Smooth muscle cell (in vitro differentiated cells): ENCODE results near the gene VSNL1. TPM values are rescaled to one million over a fixed set of nuclear protein-coding genes. Genes with fewer than 3 reads are reported as not detected.

Experiments
- DNase-seq: peaks from one replicate; lab custom pipeline; 2025; ENCODE audit not compliant: unreplicated experiment; lab: John Stamatoyannopoulos, UW
- H2AFZ ChIP-seq: fragments of 200-600 bp; sonication (generic); 2 replicates; pipeline ENCODE4 v1.6.0; 2016; ENCODE audit warnings: antibody characterized with exemption, low read depth, mild to moderate bottlenecking
- H3F3A ChIP-seq: fragments of 200-600 bp; sonication (generic); 2 replicates; pipeline ENCODE4 v1.6.0; 2017; ENCODE audit warnings: antibody characterized with exemption, low read depth
- H3K27ac ChIP-seq: fragments of 200-600 bp; sonication (generic); 2 replicates; pipeline ENCODE4 v1.5.1; 2016; ENCODE audit warnings: low read depth, mild to moderate bottlenecking
- H3K27me3 ChIP-seq: fragments of 200-600 bp; sonication (generic); 2 replicates; pipeline ENCODE4 v1.6.1; 2016; ENCODE audit warnings: low read depth, mild to moderate bottlenecking
- H3K36me3 ChIP-seq: fragments of 200-600 bp; sonication (generic); 2 replicates; pipeline ENCODE4 v1.5.1; 2016; ENCODE audit warnings: low read depth
- H3K4me1 ChIP-seq: fragments of 200-600 bp; sonication (generic); 2 replicates; pipeline ENCODE4 v1.5.1; 2016; ENCODE audit warnings: low read depth
- H3K4me2 ChIP-seq: fragments of 200-600 bp; sonication (generic); 2 replicates; pipeline ENCODE4 v1.6.0; 2016; ENCODE audit warnings: mild to moderate bottlenecking
- H3K4me3 ChIP-seq: fragments of 200-600 bp; sonication (generic); 2 replicates; pipeline ENCODE4 v1.5.1; 2016; ENCODE audit warnings: mild to moderate bottlenecking
- H3K79me2 ChIP-seq: fragments of 200-600 bp; sonication (generic); 2 replicates; pipeline ENCODE4 v1.6.0; 2016; ENCODE audit warnings: low read depth, mild to moderate bottlenecking
- H3K9ac ChIP-seq: fragments of 200-600 bp; sonication (generic); 2 replicates; pipeline ENCODE4 v1.6.0; 2016; ENCODE audit warnings: low read depth
- H3K9me3 ChIP-seq: fragments of 200-600 bp; sonication (generic); replicated peaks from 2 replicates; pipeline ENCODE4 v1.5.1; 2016; ENCODE audit warnings: low read depth
- H4K20me1 ChIP-seq: fragments of 200-600 bp; sonication (generic); 2 replicates; pipeline ENCODE4 v1.6.0; 2016; ENCODE audit warnings: low read depth
- WGBS: methylation state at CpG from one replicate; pipeline ENCODE4 v1.1.7; 2016; ENCODE audit warnings: low lambda C conversion rate; 5-methylcytosine and 5-hydroxymethylcytosine counted together
- polyA plus RNA-seq: library from polyadenylated mRNA; unstranded; fragments of >200 nt; fragmentation: Nextera tagmentation; extraction: Ambion mirVana; gene quantifications from 2 replicates; pipeline ENCODE4 v1.2.1, GENCODE V29; 2016
- total RNA-seq: library from RNA; depleted of rRNA; stranded (reverse); fragments of >200 nt; gene quantifications from 2 replicates; pipeline ENCODE4 v1.2.3, GENCODE V29; 2014
- TF ChIP-seq, protein P1 (sequence below): fragments of 200-600 bp; sonication (generic); IDR thresholded peaks from 2 replicates; pipeline ENCODE4 v1.5.1; 2017; ENCODE audit warnings: borderline replicate concordance, mild to moderate bottlenecking, antibody characterized with exemption; ENCODE audit not compliant: insufficient read depth, poor library complexity, severe bottlenecking

The VSNL1 gene
- total and polyA plus RNA-seq, 2 experiments from 2014 or later, result 2.8 to 4.5 TPM

GRCh38 chr2:17660219-17660618, 119.7 kb downstream of the VSNL1 start:
- peaks cover 3% of the 10 kb centered on the region for H3K36me3 ChIP-seq

GRCh38 chr2:17661460-17661859, 121.0 kb downstream of the VSNL1 start:
- Histone ChIP-seq H3K79me2 (no peaks in the 10 kb centered on the region), H3K9ac (no peak overlapping the region), H3K9me3 (no peaks in the 10 kb centered on the region), H2AFZ (no peak overlapping the region), H3F3A (no peaks in the 10 kb centered on the region), H3K27ac (no peak overlapping the region), H4K20me1 (no peaks in the 10 kb centered on the region), H3K4me1 (no peaks in the 10 kb centered on the region), H3K4me3 (no peak overlapping the region), H3K36me3 (peaks cover 3% of the 10 kb centered on the region), H3K27me3 (no peaks in the 10 kb centered on the region), H3K4me2 (no peak overlapping the region)
- DNase-seq, result no peak
- 70% methylated on average over 1 of the region's 1 CpG for WGBS
- TF ChIP-seq, protein P1, sequence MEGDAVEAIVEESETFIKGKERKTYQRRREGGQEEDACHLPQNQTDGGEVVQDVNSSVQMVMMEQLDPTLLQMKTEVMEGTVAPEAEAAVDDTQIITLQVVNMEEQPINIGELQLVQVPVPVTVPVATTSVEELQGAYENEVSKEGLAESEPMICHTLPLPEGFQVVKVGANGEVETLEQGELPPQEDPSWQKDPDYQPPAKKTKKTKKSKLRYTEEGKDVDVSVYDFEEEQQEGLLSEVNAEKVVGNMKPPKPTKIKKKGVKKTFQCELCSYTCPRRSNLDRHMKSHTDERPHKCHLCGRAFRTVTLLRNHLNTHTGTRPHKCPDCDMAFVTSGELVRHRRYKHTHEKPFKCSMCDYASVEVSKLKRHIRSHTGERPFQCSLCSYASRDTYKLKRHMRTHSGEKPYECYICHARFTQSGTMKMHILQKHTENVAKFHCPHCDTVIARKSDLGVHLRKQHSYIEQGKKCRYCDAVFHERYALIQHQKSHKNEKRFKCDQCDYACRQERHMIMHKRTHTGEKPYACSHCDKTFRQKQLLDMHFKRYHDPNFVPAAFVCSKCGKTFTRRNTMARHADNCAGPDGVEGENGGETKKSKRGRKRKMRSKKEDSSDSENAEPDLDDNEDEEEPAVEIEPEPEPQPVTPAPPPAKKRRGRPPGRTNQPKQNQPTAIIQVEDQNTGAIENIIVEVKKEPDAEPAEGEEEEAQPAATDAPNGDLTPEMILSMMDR, result no peak

More at GRCh38 chr2:17660219-17660618, 119.7 kb downstream of the VSNL1 start:
- 89% methylated on average over 4 of the region's 4 CpGs for WGBS
- H4K20me1 ChIP-seq, result no peaks in the 10 kb centered on the region
- H3K9me3 ChIP-seq, result no peaks in the 10 kb centered on the region
- H3K4me3 ChIP-seq, result no peak overlapping the region
- no peaks in the 10 kb centered on the region for H3F3A ChIP-seq
- H3K9ac ChIP-seq, result no peak overlapping the region
- H2AFZ ChIP-seq, result no peak overlapping the region
- TF ChIP-seq, protein P1, result no peak
- H3K27me3 ChIP-seq, result no peaks in the 10 kb centered on the region
- H3K4me1 ChIP-seq, result no peaks in the 10 kb centered on the region
- no peak overlapping the region for H3K4me2 ChIP-seq
- H3K27ac ChIP-seq, result no peak overlapping the region
- H3K79me2 ChIP-seq, result no peaks in the 10 kb centered on the region
- DNase-seq, result no peak

GRCh38 chr2:17662723-17663122, 122.2 kb downstream of the VSNL1 start:
- H3K27me3 ChIP-seq, result no peaks in the 10 kb centered on the region
- no peaks in the 10 kb centered on the region for H3F3A ChIP-seq
- 94% methylated on average over 1 of the region's 1 CpG for WGBS
- H3K79me2 ChIP-seq, result no peaks in the 10 kb centered on the region
- H2AFZ ChIP-seq, result no peak overlapping the region
- no peak overlapping the region for H3K9ac ChIP-seq
- H3K27ac ChIP-seq, result no peak overlapping the region
- H3K9me3 ChIP-seq, result no peaks in the 10 kb centered on the region
- H3K36me3 ChIP-seq, result peaks cover 3% of the 10 kb centered on the region
- H4K20me1 ChIP-seq, result no peaks in the 10 kb centered on the region
- H3K4me1 ChIP-seq, result no peaks in the 10 kb centered on the region
- no peak for DNase-seq
- TF ChIP-seq, protein P1, result no peak
- no peak overlapping the region for H3K4me3 ChIP-seq
- H3K4me2 ChIP-seq, result no peak overlapping the region

- Histone ChIP-seq H3K4me2 (no peak overlapping the region), H3K36me3 (peaks cover 3% of the 10 kb centered on the region), H3K9me3 (no peaks in the 10 kb centered on the region), H3K27me3 (no peaks in the 10 kb centered on the region), H3F3A (no peaks in the 10 kb centered on the region), H3K27ac (no peak overlapping the region), H2AFZ (no peak overlapping the region), H3K9ac (no peak overlapping the region), H4K20me1 (no peaks in the 10 kb centered on the region), H3K4me1 (no peaks in the 10 kb centered on the region), H3K4me3 (no peak overlapping the region), H3K79me2 (no peaks in the 10 kb centered on the region)
- 100% methylated on average over 1 of the region's 1 CpG for WGBS
- TF ChIP-seq, protein P1, result no peak
- DNase-seq, result no peak
Measured at GRCh38 chr2:17664534-17664933, 124.0 kb downstream of the VSNL1 start.
